NCI-H146 (cell line): ENCODE data around the gene DNAJB8.

Experiments
- DNase-seq: peaks from one replicate; lab custom pipeline; 2025; lab: John Stamatoyannopoulos, UW

The DNAJB8 gene

GRCh38 chr3:128443771-128444170 is 22.9 kb downstream of the DNAJB8 start:
- no peak for DNase-seq

GRCh38 chr3:128442949-128443348 is 23.7 kb downstream of the DNAJB8 start:
- no peak for DNase-seq

GRCh38 chr3:128442070-128442469 is 24.6 kb downstream of the DNAJB8 start:
- DNase-seq, result no peak

GRCh38 chr3:128439226-128439625 is 27.5 kb downstream of the DNAJB8 start:
- no peak for DNase-seq

GRCh38 chr3:128438488-128439072 is 28.1 kb downstream of the DNAJB8 start:
- peak; percentile 35 for DNase-seq

- DNase-seq, result no peak
Measured at GRCh38 chr3:128436214-128436613, 30.5 kb downstream of the DNAJB8 start.

GRCh38 chr3:128435561-128435960 is 31.1 kb downstream of the DNAJB8 start:
- no peak for DNase-seq

GRCh38 chr3:128435058-128435457 is 31.6 kb downstream of the DNAJB8 start:
- DNase-seq, result no peak

- no peak for DNase-seq
Measured at GRCh38 chr3:128434524-128434923, 32.2 kb downstream of the DNAJB8 start.

GRCh38 chr3:128433837-128434165 is 32.9 kb downstream of the DNAJB8 start:
- DNase-seq, result peak; percentile 54

- peak; percentile 86 for DNase-seq
Measured at GRCh38 chr3:128432971-128433836, 33.5 kb downstream of the DNAJB8 start.

- DNase-seq, result peak; percentile 89
Measured at GRCh38 chr3:128432301-128432970, 34.3 kb downstream of the DNAJB8 start.

- no peak for DNase-seq
Measured at GRCh38 chr3:128431803-128432300, 34.8 kb downstream of the DNAJB8 start.

GRCh38 chr3:128430731-128431130 is 36.0 kb downstream of the DNAJB8 start:
- no peak for DNase-seq

- DNase-seq, result no peak
Measured at GRCh38 chr3:128430301-128430700, 36.4 kb downstream of the DNAJB8 start.

GRCh38 chr3:128429751-128430150 is 36.9 kb downstream of the DNAJB8 start:
- DNase-seq, result no peak

GRCh38 chr3:128429275-128429674 is 37.4 kb downstream of the DNAJB8 start:
- no peak for DNase-seq

- DNase-seq, result no peak
Measured at GRCh38 chr3:128427872-128428822, 38.5 kb downstream of the DNAJB8 start.

GRCh38 chr3:128427175-128427857 is 39.4 kb downstream of the DNAJB8 start:
- DNase-seq, result no peak

- DNase-seq, result peak; percentile 65
Measured at GRCh38 chr3:128426128-128426921, 40.4 kb downstream of the DNAJB8 start.

- DNase-seq, result no peak
Measured at GRCh38 chr3:128425846-128426127, 40.9 kb downstream of the DNAJB8 start.
